HL-60 (cell line): ENCODE results near the gene TRERF1.

Experiments used
- DNase-seq, 2 experiments: peaks; one replicate each; pipeline ENCODE4 v3.0.0-alpha.2; 2010 to 2020; ENCODE audit warnings: low read depth in 1 of 2, low spot score in 1 of 2
- H3K27ac ChIP-seq: fragments of 250-450 bp; sonication (Bioruptor Pico); replicated peaks from 2 replicates; pipeline ENCODE4 v1.5.1; 2020; ENCODE audit warnings: mild to moderate bottlenecking, moderate library complexity
- H3K27me3 ChIP-seq: fragments of 250-450 bp; sonication (Bioruptor Pico); 2 replicates; pipeline ENCODE4 v1.5.1; 2021; ENCODE audit warnings: mild to moderate bottlenecking, moderate library complexity; ENCODE audit not compliant: insufficient read depth, poor library complexity, severe bottlenecking
- H3K4me3 ChIP-seq: replicated peaks from 2 replicates; pipeline ENCODE4 v1.5.1; 2011; ENCODE audit warnings: mild to moderate bottlenecking, control low read depth, low read length; ENCODE audit not compliant: insufficient read depth
- CTCF ChIP-seq: IDR thresholded peaks from one replicate; pipeline ENCODE4 v1.5.1; 2011; ENCODE audit warnings: low read length, control low read depth, inconsistent platforms; ENCODE audit not compliant: insufficient read depth
- GABPA ChIP-seq: IDR thresholded peaks from 2 replicates; pipeline ENCODE4 v1.6.1; 2012; ENCODE audit warnings: low read depth
- POLR2AphosphoS5 ChIP-seq: IDR thresholded peaks from 2 replicates; pipeline ENCODE4 v1.6.1; 2012; ENCODE audit warnings: low read depth
- REST ChIP-seq: IDR thresholded peaks from 2 replicates; pipeline ENCODE4 v1.6.1; 2012; ENCODE audit warnings: low read depth; ENCODE audit not compliant: insufficient replicate concordance
- SPI1 ChIP-seq: IDR thresholded peaks from 2 replicates; pipeline ENCODE4 v1.6.1; 2012; ENCODE audit warnings: low read depth, mild to moderate bottlenecking, borderline replicate concordance

TRERF1 gene

GRCh38 chr6:42448927-42449659 is 2.6 kb downstream of the TRERF1 start:
- Histone ChIP-seq H3K4me3 (peak overlapping the region; percentile 70), H3K27me3 (no peaks in the 10 kb centered on the region), H3K27ac (peak overlapping the region; percentile 87)
- TF ChIP-seq POLR2AphosphoS5 (no peak), SPI1 (no peak), GABPA (no peak), REST (no peak), CTCF (no peak)
- DNase-seq = peak in 1 of 2 experiments; percentile 28

- peak; percentile 45 to 66 for DNase-seq
- H3K27me3 ChIP-seq = no peaks in the 10 kb centered on the region
- no peak for TF ChIP-seq GABPA
- TF ChIP-seq SPI1 = no peak
- no peak for TF ChIP-seq CTCF
- no peak for TF ChIP-seq POLR2AphosphoS5
- TF ChIP-seq REST = no peak
- H3K4me3 ChIP-seq = peak overlapping the region; percentile 70
- peak overlapping the region; percentile 87 for H3K27ac ChIP-seq
These were observed 3.3 kb downstream of the TRERF1 start for GRCh38 chr6:42448391-42448790.

- peak overlapping the region; percentile 87 for H3K27ac ChIP-seq
- DNase-seq = no peak
- TF ChIP-seq POLR2AphosphoS5 (no peak), SPI1 (no peak), GABPA (no peak), CTCF (no peak), REST (no peak)
These were observed 4.7 kb downstream of the TRERF1 start for GRCh38 chr6:42446996-42447395.

More at GRCh38 chr6:42446996-42447395, 4.7 kb downstream of the TRERF1 start:
- no peak overlapping the region for H3K4me3 ChIP-seq
- no peaks in the 10 kb centered on the region for H3K27me3 ChIP-seq
